ENCODE data around the gene PRLHR.

- TF ChIP-seq EZH2phosphoT487 (IDR thresholded peaks at IDR 0.05; ENCODE audit: borderline replicate concordance, low read depth), result no peak
- TF ChIP-seq CTCF (IDR thresholded peaks at IDR 0.05), result peak; percentile 76
- TF ChIP-seq RCOR1 (IDR thresholded peaks at IDR 0.05; ENCODE audit: low read length), result 0 out of 2 replicates have a peak, but pooled peaks have one; percentile 34
- TF ChIP-seq POLR2AphosphoS5 (IDR thresholded peaks at IDR 0.05; ENCODE audit: low read depth, low read length), result no peak
- TF ChIP-seq TAF1 (IDR thresholded peaks at IDR 0.05; ENCODE audit: borderline replicate concordance, low read depth, low read length), result no peak
- no peak for TF ChIP-seq JUND (IDR thresholded peaks at IDR 0.05)
- no peak for TF ChIP-seq YY1 (IDR thresholded peaks at IDR 0.05; ENCODE audit: low read depth)
- no peak for TF ChIP-seq NRF1 (IDR thresholded peaks at IDR 0.05; ENCODE audit: low read depth, low read length)
- TF ChIP-seq RFX5 (IDR thresholded peaks at IDR 0.05; ENCODE audit: low read length), result no peak
Measured at GRCh38 chr10:118568327-118568848, 27.1 kb downstream of the PRLHR start.
